Right ventricle myocardium inferior (tissue), 1 donor: ENCODE measurements around the gene CADPS. TPM values are rescaled to one million over a fixed set of nuclear protein-coding genes. Genes with fewer than 3 reads are reported as not detected.

Experiments
- ATAC-seq: fragments of 200-7000 bp; cut with Tn5 transposase; one replicate; pipeline ENCODE4 v1.9.1; 2020; ENCODE audit warnings: mild to moderate bottlenecking, moderate library complexity
- DNase-seq: peaks from one replicate; pipeline ENCODE4 v3.0.0; 2021; ENCODE audit errors: missing footprints
- intact Hi-C: fragments of 100-400 bp; cut with DNase I; formaldehyde crosslinking; loops from one replicate; pipeline ENCODE4 v1.11.0; 2022
- total RNA-seq: library from RNA; stranded (reverse); fragmentation: NEBNext Ultra II Directional; extraction: Animal tissue kit (Norgen Biotek cat#: 25700); gene quantifications from one replicate; pipeline ENCODE4 v1.2.1, GENCODE V29; 2021
- donor health status: DM: no; HTN: yes; CAD: no; lungs with severe emphysema.

The CADPS gene
- total RNA-seq, 1 donor from 2014 or later: 10.4 TPM

- DNase-seq (no peak), ATAC-seq (no peak)
- intact Hi-C loops: no loop called here
Observed at GRCh38 chr3:62378921-62379320, 496.3 kb downstream of the CADPS start.

GRCh38 chr3:62378311-62378789 lies 496.9 kb downstream of the CADPS start:
- ATAC-seq (no peak), DNase-seq (no peak)
- intact Hi-C loops: no loop called here

GRCh38 chr3:62376906-62377877 lies 498.0 kb downstream of the CADPS start:
- no peak for ATAC-seq
- no peak for DNase-seq
- intact Hi-C loops: no loop called here

DNA sequence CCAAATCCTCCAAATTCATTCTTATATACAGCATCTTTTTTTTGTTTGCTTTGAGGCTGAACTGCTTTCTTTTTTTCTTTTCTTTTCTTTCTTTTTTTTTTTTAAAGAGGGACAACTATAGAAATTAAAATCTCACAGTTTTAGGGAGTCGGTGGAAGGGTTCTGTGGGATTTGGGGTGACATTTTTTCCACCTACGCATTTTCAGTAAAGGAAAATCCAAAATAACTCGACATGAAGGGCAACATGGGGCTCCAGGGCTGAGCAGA lies 498.8 kb downstream of the CADPS start:
- DNase-seq (no peak), ATAC-seq (no peak)
- intact Hi-C loops: no loop called here

GRCh38 chr3:62375655-62376453 lies 499.4 kb downstream of the CADPS start:
- ATAC-seq: no peak
- intact Hi-C loops: no loop called here
- no peak for DNase-seq

DNA sequence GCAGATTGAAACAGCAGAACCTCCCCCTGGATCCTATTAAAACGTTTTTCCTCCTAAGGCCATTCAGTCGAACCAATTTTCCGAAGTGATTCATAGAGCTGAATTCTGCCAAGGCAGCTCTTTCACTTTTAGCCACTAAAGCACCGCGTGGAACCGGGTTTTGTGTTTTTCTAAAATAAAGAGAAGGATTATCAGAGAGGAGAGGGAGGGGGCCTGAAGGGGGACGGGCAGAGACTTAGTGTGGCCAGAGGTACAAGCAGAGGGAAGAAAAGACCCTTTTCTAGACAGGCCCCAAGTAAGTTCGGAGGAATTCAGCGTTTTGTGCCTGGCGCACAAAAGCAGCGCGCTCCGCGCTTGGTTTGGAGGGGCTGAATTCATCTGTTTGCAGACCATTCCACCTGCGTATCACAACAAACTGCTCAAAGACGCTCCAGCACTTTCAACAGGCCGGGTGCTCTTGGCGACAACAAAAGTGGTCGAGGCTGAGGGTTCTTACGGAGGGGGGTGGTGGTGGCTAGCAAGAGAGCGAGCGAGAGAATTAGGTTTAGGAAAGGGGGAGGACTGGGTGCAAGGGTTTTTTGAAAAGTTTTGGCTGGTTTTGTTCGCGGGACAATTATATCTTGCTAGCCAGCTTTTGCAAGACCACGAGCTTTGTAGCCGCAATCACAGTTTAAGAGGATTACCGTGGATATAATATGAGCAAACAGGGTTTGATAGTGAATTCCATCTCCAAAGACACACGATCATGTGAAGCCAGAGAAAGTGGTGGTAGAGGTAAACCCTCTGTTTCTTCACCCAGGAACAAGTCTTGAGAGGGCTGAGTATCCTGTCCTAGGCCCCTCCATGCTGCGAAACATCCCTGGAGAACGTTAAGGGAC lies 500.6 kb downstream of the CADPS start:
- intact Hi-C loops: no loop called here
- ATAC-seq: no peak
- DNase-seq: no peak

DNA sequence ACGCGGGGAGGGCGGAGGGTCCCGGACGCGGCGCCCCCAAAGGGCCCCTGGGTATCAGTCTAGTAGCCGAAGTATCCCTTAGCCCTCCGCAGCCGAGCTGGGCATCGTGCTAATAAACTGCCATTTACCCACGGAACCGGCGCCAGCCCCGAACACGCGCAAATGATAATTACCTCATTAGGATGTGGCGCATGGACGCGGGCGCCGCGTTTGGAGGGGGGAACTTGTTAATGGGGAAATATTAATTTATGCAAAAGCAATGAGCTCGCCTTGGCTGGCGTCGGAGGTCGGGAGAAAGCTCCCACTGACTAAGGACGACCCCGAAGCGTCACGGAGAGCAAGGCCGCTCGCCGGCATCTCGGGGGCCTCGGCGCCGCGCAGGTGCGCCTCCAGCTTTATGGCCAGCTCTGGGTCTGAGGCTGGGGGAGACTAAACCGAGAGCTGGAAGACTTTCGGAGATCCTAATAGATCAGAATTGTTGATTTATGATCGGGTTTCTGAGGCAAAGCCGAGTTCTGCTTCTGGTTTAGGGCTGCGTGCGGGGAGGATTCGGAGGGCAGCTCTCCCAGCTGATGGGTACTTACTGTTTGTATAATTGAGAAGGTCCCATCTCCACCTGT lies 501.4 kb downstream of the CADPS start:
- ATAC-seq: no peak
- no peak for DNase-seq
- intact Hi-C loops: no loop called here

DNA sequence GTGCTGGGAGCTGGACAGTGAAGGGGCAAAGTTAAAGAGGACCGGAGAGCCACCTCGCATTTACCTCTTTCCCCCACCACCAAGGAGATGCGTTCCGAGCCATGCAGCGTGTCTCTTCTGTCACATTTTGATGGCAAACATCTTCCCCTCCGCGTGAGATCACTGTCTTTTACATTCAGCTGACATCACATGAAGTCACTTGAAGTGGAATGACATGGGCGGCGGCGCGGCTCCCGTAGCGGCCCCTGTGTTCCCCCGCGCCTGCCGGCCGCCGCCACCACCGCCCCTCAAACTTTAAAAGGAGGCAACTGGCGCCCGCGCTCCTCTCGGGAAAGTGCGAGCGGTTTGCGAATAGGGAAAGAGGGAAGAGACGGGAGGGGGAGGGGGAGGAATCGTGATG lies 502.0 kb downstream of the CADPS start, which contains the start of gene FEZF2:
FEZF2 (minus strand) TSS at position 336 of the 400 bp plus-strand sequence. CDS start 682 bp downstream, outside the sequence.
- DNase-seq (no peak), ATAC-seq (no peak)
- intact Hi-C loops: no loop called here

- ATAC-seq (no peak), DNase-seq (no peak)
- intact Hi-C loops: no loop called here
Observed at GRCh38 chr3:62372621-62373041, 502.6 kb downstream of the CADPS start.

GRCh38 chr3:62371720-62372591 lies 503.3 kb downstream of the CADPS start:
- intact Hi-C loops: no loop called here
- DNase-seq (no peak), ATAC-seq (no peak)

GRCh38 chr3:62370858-62371719 lies 504.1 kb downstream of the CADPS start:
- no peak for ATAC-seq
- intact Hi-C loops: no loop called here
- no peak for DNase-seq

GRCh38 chr3:62370112-62370857 lies 504.9 kb downstream of the CADPS start:
- no peak for ATAC-seq
- DNase-seq: no peak
- intact Hi-C loops: no loop called here

- intact Hi-C loops: no loop called here
- DNase-seq (no peak), ATAC-seq (no peak)
Observed at GRCh38 chr3:62369476-62369743, 505.8 kb downstream of the CADPS start.

- DNase-seq: no peak
- ATAC-seq: no peak
Observed at GRCh38 chr3:62368705-62369475, 506.3 kb downstream of the CADPS start.

DNA sequence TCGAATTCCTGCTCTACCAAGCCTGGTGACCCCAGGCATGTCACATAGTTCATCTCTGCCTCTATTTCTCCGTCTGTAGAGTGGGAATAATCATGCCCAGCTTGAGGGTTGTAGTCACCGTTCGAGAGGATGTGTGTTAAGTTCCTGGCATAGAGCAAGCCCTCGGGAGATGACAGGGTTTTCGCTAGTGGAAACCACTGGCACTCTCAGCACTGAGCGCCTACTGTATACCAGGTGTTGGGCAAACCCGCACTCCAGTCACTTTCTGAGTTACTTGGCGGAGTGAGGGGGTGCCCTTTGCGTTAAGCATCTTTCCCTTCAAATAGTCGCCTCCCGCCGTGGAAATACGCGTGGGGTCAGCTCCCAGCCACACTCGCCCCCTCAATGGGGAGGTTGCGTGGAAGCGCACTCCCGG lies 506.9 kb downstream of the CADPS start:
- intact Hi-C loops: no loop called here
- ATAC-seq (no peak), DNase-seq (no peak)

More at GRCh38 chr3:62368705-62369475, 506.3 kb downstream of the CADPS start:
- intact Hi-C loops: no loop called here
